Esophagus squamous epithelium (tissue), 4 donors: Measurements from ENCODE around the gene NSFL1C.

Source experiments
- CTCF ChIP-seq, 6 experiments: fragments of 450-650 bp in 4 of 6; fragments of 200-600 bp in 2 of 6; sonication (generic) in 2 of 6; IDR thresholded peaks; one replicate each; pipeline ENCODE4 v1.5.1; 2016 to 2019; ENCODE audit warnings: antibody characterized with exemption in 6 of 6, mild to moderate bottlenecking in 4 of 6, moderate library complexity in 4 of 6
- POLR2A ChIP-seq, 4 donors: fragments of 450-650 bp; IDR thresholded peaks; one replicate each; pipeline ENCODE4 v1.6.1; 2017; ENCODE audit warnings: antibody characterized with exemption in 4 of 4, mild to moderate bottlenecking in 4 of 4, moderate library complexity in 3 of 4

- TF ChIP-seq POLR2A (IDR thresholded peaks at IDR 0.05), result no peak
- no peak for TF ChIP-seq CTCF (IDR thresholded peaks at IDR 0.05)
Measured at GRCh38 chr20:1486566-1486965, 19.9 kb upstream of the NSFL1C start.
